Astrocyte of the hippocampus (primary cell): ENCODE measurements around the gene STXBP1.
A peak's percentile ranks its signal among the peaks of the same experiment; 100 is the strongest.

Experiments used
- DNase-seq: peaks from one replicate; pipeline ENCODE4 v3.0.0; 2011; ENCODE audit warnings: low read depth, low spot score

The STXBP1 gene

DNA sequence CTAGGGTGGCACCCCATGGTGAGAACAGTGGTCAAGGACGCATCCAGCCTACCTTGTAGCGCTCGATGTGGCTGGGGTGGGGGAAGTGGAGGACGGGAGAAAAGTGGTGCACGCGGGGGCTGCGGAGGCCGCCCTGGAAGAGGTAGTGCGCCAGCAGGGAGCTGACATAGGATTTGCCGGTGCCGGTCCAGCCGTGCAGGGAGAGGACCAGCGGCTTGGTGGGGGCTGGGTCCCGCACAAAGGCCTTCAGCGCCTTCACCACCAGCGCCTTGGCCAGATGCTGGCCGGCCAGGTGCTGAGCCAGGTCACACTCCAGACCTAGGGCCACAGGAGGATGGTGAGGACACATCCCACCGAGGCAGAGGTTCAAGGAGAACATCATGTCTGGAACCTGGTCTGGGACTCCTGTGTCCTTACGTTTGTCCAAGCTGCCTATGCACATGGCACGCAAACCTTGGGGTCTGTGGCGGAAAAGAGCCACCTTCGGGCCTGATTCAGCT is 122.2 kb downstream of the STXBP1 start:
- DNase-seq = no peak

GRCh38 chr9:127734747-127735529 is 122.9 kb downstream of the STXBP1 start, which contains the start of gene TOR2A:
TOR2A (minus strand) TSS chr9:127735294; CDS start chr9:127735270, 24 bp downstream.
- DNase-seq = peak; percentile 99

- DNase-seq = no peak
Measured at GRCh38 chr9:127735530-127736185, 123.6 kb downstream of the STXBP1 start.

DNA sequence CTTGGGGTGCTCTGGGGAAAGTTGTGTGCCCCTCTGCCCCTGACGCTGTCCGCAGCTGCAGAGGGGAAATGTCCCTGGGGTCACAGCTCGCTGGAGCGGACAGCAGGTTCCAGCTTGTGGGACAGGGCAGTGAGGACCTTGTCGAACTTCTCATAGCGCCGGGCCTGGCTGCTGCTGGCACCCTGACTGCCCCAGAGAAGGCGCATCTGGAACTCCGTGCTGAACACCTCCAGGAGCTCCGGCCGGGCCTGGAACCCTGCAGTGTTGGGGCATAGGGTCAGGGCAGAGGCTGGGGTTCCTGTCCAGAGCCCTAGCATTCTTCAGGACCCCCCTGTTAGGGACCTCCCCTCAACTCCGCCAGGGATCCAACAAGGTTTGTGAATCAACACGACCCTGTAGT is 126.6 kb downstream of the STXBP1 start:
- DNase-seq = no peak

GRCh38 chr9:127739614-127740330 is 127.7 kb downstream of the STXBP1 start:
- DNase-seq = no peak

GRCh38 chr9:127741831-127742434 is 129.9 kb downstream of the STXBP1 start:
- peak; percentile 74 for DNase-seq
